Endothelial cell of umbilical vein (primary cell): ENCODE measurements around the gene RPL12. TPM values are rescaled to one million over a fixed set of nuclear protein-coding genes. Genes with fewer than 3 reads are reported as not detected.

Experiments
- BruUV-seq: library from RNA; stranded (reverse); fragments of 400-500 nt; replicated peaks from 2 replicates; lab custom pipeline; 2021; lab: Mats Ljungman, UMichigan
- CTCF ChIA-PET: fragments of 300-600, 350-600 bp; sonication (Branson Sonifier 250); formaldehyde crosslinking; loops from one replicate; lab custom pipeline; 2021; ENCODE audit warnings: antibody characterized with exemption, inconsistent platforms; lab: Charles Lee
- POLR2A ChIA-PET: fragments of 300-600, 350-600 bp; sonication (Branson Sonifier 250); formaldehyde crosslinking; loops from one replicate; lab custom pipeline; 2021; ENCODE audit warnings: antibody characterized with exemption, inconsistent platforms; lab: Charles Lee
- DNase-seq: peaks from one replicate; pipeline ENCODE4 v3.0.0-alpha.2; 2011; ENCODE audit warnings: low read depth, low spot score
- FAIRE-seq: peaks from 2 replicates; lab custom pipeline; 2011; peaks lifted over from hg19 to GRCh38; lab: Jason Lieb, UNC
- H2AFZ ChIP-seq: 2 replicates; pipeline ENCODE4 v1.6.0; 2012; ENCODE audit warnings: low read depth, low read length, control low read depth, inconsistent platforms
- H3K27ac ChIP-seq: 2 replicates; pipeline ENCODE4 v1.5.1; 2011; ENCODE audit warnings: low read depth, mild to moderate bottlenecking, control low read depth, low read length, moderate library complexity; ENCODE audit not compliant: insufficient read depth
- H3K27me3 ChIP-seq, 2 experiments: 2 replicates each; pipeline versions ENCODE4 v1.6.0 to v1.6.1; 2011; ENCODE audit warnings: low read length in 2 of 2, mixed read lengths in 1 of 2; ENCODE audit not compliant: control insufficient read depth in 2 of 2, insufficient read depth in 2 of 2
- H3K36me3 ChIP-seq, 2 experiments: 2 replicates in 1 of 2; 3 replicates in 1 of 2; pipeline ENCODE4 v1.5.1; 2011; ENCODE audit warnings: low read length in 2 of 2, mild to moderate bottlenecking in 1 of 2, moderate library complexity in 1 of 2; ENCODE audit not compliant: control insufficient read depth in 2 of 2, insufficient read depth in 2 of 2; ENCODE audit errors: extremely low read depth in 1 of 2
- H3K4me1 ChIP-seq: 3 replicates; pipeline ENCODE4 v1.5.1; 2011; ENCODE audit warnings: mild to moderate bottlenecking, low read length; ENCODE audit not compliant: control insufficient read depth, insufficient read depth; ENCODE audit errors: extremely low read depth
- H3K4me2 ChIP-seq: 2 replicates; pipeline ENCODE4 v1.6.1; 2011; ENCODE audit warnings: low read length, control low read depth, mixed read lengths; ENCODE audit not compliant: insufficient read depth
- H3K4me3 ChIP-seq, 3 experiments: fragments of 200-600 bp in 1 of 3; sonication (generic), shearing (Covaris generic) in 1 of 3; replicated peaks in 1 of 3; 2 replicates each; pipeline ENCODE4 v1.5.1; 2011 to 2016; ENCODE audit warnings: control low read depth in 3 of 3, low read length in 3 of 3, mild to moderate bottlenecking in 2 of 3, inconsistent platforms in 1 of 3, low read depth in 1 of 3, moderate library complexity in 1 of 3; ENCODE audit not compliant: insufficient read depth in 1 of 3
- H3K79me2 ChIP-seq: 2 replicates; pipeline ENCODE4 v1.6.0; 2012; ENCODE audit warnings: low read length, inconsistent platforms; ENCODE audit not compliant: control insufficient read depth, insufficient read depth
- H3K9ac ChIP-seq: replicated peaks from 2 replicates; pipeline ENCODE3; 2011; ENCODE audit warnings: low read length, control low read depth; ENCODE audit not compliant: insufficient read depth; ENCODE audit errors: extremely low read depth
- H3K9me1 ChIP-seq: replicated peaks from 3 replicates; pipeline ENCODE4 v1.6.0; 2011; ENCODE audit warnings: mild to moderate bottlenecking, low read length; ENCODE audit not compliant: control insufficient read depth, insufficient read depth; ENCODE audit errors: extremely low read depth
- H3K9me3 ChIP-seq: replicated peaks from 2 replicates; pipeline ENCODE4 v1.5.1; 2012; ENCODE audit warnings: low read length, inconsistent platforms; ENCODE audit not compliant: control insufficient read depth, insufficient read depth
- H4K20me1 ChIP-seq: replicated peaks from 2 replicates; pipeline ENCODE3; 2011; ENCODE audit warnings: mild to moderate bottlenecking, low read length; ENCODE audit not compliant: control insufficient read depth, insufficient read depth; ENCODE audit errors: extremely low read depth
- EZH2 ChIP-seq: IDR thresholded peaks from 2 replicates; pipeline ENCODE4 v1.6.1; 2012; ENCODE audit warnings: borderline replicate concordance, low read depth, mild to moderate bottlenecking, moderate library complexity, low read length, inconsistent platforms; ENCODE audit not compliant: severe bottlenecking
- FOS ChIP-seq: IDR thresholded peaks from 2 replicates; pipeline ENCODE4 v1.6.1; 2011; ENCODE audit warnings: mild to moderate bottlenecking, low read length, moderate library complexity, borderline replicate concordance; ENCODE audit not compliant: insufficient read depth
- GATA2 ChIP-seq: IDR thresholded peaks from 2 replicates; pipeline ENCODE4 v1.7.0; 2011; ENCODE audit warnings: low read depth, mild to moderate bottlenecking, moderate library complexity, mixed read lengths, low read length; ENCODE audit not compliant: insufficient read length, insufficient read depth
- JUN ChIP-seq: IDR thresholded peaks from 2 replicates; pipeline ENCODE4 v1.6.1; 2011; ENCODE audit warnings: borderline replicate concordance, low read depth; ENCODE audit not compliant: insufficient read length, insufficient read depth
- MYC ChIP-seq: IDR thresholded peaks from one replicate; pipeline ENCODE4 v1.6.1; 2011; ENCODE audit warnings: mild to moderate bottlenecking, low read depth, low read length
- POLR2A ChIP-seq: IDR thresholded peaks from 2 replicates; pipeline ENCODE4 v1.6.1; 2012; ENCODE audit warnings: low read depth, mild to moderate bottlenecking, control low read depth, low read length
- POLR2AphosphoS5 ChIP-seq: IDR thresholded peaks from 2 replicates; pipeline ENCODE4 v1.6.1; 2012; ENCODE audit warnings: low read depth, mild to moderate bottlenecking, control low read depth, low read length, moderate library complexity; ENCODE audit not compliant: insufficient read depth
- dilution Hi-C: fragments of 300-500 bp; cut with MboI; formaldehyde crosslinking; loops from one replicate; pipeline ENCODE4 v1.15.0; 2019; ENCODE audit warnings: low sequenced_read_pairs; ENCODE audit not compliant: extremely low pct_ligation_motif_present
- intact Hi-C: fragments of 100-400 bp; cut with micrococcal nuclease; formaldehyde crosslinking; loops from one replicate; pipeline ENCODE4 v1.10.0; 2022
- polyA plus RNA-seq, 4 experiments: library from polyadenylated mRNA; depleted of rRNA in 3 of 4; stranded (reverse) in 3 of 4; unstranded in 1 of 4; fragments of >200 nt; gene quantifications; 2 replicates each; pipeline versions ENCODE4 v1.2.1 to v1.2.3, GENCODE V29; 2011 to 2012; ENCODE audit warnings: missing spikeins in 1 of 4
- total RNA-seq: library from RNA; stranded (reverse); gene quantifications from 2 replicates; pipeline ENCODE4 v1.2.3, GENCODE V29; 2021
- TF ChIP-seq, protein P1 (sequence below): IDR thresholded peaks from 2 replicates; pipeline ENCODE4 v1.6.1; 2011; ENCODE audit not compliant: insufficient read depth, insufficient read length
- TF ChIP-seq, protein P2 (sequence below), 2 donors: IDR thresholded peaks; 1 replicate in 1 of 2; 2 replicates in 1 of 2; pipeline ENCODE4 v1.5.1; 2011; ENCODE audit warnings: low read length in 2 of 2, mild to moderate bottlenecking in 2 of 2, moderate library complexity in 2 of 2, control low read depth in 1 of 2, inconsistent platforms in 1 of 2, low read depth in 1 of 2; ENCODE audit not compliant: insufficient read depth in 1 of 2; ENCODE audit errors: extremely low read depth in 1 of 2

RPL12 gene
- total and polyA plus RNA-seq, 2 donors (not counting 3 experiments of a cell fraction or from before 2014, with no cell fraction given), result 1,231 to 3,007 TPM

DNA sequence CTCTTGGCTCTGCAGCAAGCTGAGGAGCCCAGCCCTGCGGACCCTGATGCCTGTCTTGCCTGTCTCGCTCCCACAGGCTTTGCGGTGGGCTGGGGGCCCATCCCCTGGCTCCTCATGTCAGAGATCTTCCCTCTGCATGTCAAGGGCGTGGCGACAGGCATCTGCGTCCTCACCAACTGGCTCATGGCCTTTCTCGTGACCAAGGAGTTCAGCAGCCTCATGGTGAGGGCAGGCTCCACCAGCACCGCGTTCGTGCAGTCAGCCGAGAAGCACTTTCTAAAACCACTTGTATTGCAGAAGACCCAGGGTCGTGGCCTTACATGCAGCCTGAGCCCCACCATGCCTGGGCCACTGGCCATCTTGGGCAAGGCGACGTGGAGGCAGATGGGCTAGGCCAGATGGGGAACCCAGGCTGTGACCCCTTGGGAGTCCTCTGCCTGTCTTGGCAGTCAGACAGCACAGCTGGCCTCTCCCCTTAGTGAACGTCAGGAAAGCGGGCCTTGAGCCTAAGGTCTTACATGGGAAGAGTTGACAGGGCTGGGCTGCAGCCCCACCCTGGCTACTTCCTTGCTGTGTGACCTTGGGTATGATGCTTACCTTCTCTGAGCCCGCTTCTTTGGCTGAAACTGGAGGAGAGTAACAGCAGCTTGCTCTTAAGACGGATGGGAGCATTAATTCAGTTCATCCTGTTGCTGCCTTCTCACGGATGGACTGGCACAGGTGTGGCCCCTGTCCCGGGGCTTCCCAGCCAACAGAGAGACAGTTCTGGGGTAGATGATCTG is 45.7 kb downstream of the RPL12 start:
- DNase-seq (no peak), FAIRE-seq (no peak)
- Histone ChIP-seq H3K27ac (no peak overlapping the region), H4K20me1 (no peaks in the 10 kb centered on the region), H3K4me1 (no peaks in the 10 kb centered on the region), H3K36me3 (peaks cover 3 to 6% of the 10 kb centered on the region in 2 experiments), H3K79me2 (no peaks in the 10 kb centered on the region), H3K9ac (no peak overlapping the region), H3K4me2 (no peak overlapping the region), H3K9me1 (no peaks in the 10 kb centered on the region), H3K27me3 (no peaks in the 10 kb centered on the region), H3K4me3 (no peak overlapping the region), H2AFZ (no peak overlapping the region), H3K9me3 (no peaks in the 10 kb centered on the region)
- ChIA-PET CTCF (interaction anchor here (0.8 to 1.6 kb wide), 2 partner anchors 12 to 16 kb away, joined by 3 read pairs; no protein-coding TSS in a partner anchor), POLR2A (no interaction called here)
- BruUV-seq, result no TSS peak
- dilution Hi-C loops (no loop called here), intact Hi-C loops (no loop called here)
- TF ChIP-seq, protein P1, sequence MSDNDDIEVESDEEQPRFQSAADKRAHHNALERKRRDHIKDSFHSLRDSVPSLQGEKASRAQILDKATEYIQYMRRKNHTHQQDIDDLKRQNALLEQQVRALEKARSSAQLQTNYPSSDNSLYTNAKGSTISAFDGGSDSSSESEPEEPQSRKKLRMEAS, result no peak
- TF ChIP-seq GATA2 (no peak), MYC (no peak), FOS (no peak), POLR2A (no peak), JUN (no peak), EZH2 (no peak), POLR2AphosphoS5 (no peak)
- TF ChIP-seq, protein P2, sequence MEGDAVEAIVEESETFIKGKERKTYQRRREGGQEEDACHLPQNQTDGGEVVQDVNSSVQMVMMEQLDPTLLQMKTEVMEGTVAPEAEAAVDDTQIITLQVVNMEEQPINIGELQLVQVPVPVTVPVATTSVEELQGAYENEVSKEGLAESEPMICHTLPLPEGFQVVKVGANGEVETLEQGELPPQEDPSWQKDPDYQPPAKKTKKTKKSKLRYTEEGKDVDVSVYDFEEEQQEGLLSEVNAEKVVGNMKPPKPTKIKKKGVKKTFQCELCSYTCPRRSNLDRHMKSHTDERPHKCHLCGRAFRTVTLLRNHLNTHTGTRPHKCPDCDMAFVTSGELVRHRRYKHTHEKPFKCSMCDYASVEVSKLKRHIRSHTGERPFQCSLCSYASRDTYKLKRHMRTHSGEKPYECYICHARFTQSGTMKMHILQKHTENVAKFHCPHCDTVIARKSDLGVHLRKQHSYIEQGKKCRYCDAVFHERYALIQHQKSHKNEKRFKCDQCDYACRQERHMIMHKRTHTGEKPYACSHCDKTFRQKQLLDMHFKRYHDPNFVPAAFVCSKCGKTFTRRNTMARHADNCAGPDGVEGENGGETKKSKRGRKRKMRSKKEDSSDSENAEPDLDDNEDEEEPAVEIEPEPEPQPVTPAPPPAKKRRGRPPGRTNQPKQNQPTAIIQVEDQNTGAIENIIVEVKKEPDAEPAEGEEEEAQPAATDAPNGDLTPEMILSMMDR (IDR thresholded peaks at IDR 0.05; ENCODE audit: extremely low read depth in 1 of 2, insufficient read depth in 1 of 2, low read depth in 1 of 2, low read length in 2 of 2), result no peak
